H1 (cell line): ENCODE data around the gene EPG5. TPM values are rescaled to one million over a fixed set of nuclear protein-coding genes. Genes with fewer than 3 reads are reported as not detected.

Source experiments
- CTCF ChIA-PET: fragments of 300-600 bp; sonication (Branson Sonifier 250); formaldehyde crosslinking; loops from one replicate; lab custom pipeline; 2021; ENCODE audit not compliant: partially characterized antibody; lab: Charles Lee
- POLR2A ChIA-PET: fragments of 300-600 bp; sonication (Branson Sonifier 250); formaldehyde crosslinking; loops from one replicate; lab custom pipeline; 2021; ENCODE audit warnings: inconsistent platforms; ENCODE audit not compliant: partially characterized antibody; lab: Charles Lee
- DNase-seq, 2 experiments: peaks; one replicate each; pipeline versions ENCODE4 v3.0.0 to v3.0.0-alpha.2; 2010 to 2022; ENCODE audit warnings: low spot score in 2 of 2, low read depth in 1 of 2, mixed read lengths in 1 of 2
- FAIRE-seq: peaks from 2 replicates; lab custom pipeline; 2011; peaks lifted over from hg19 to GRCh38; lab: Jason Lieb, UNC
- H2AFZ ChIP-seq: 2 replicates; pipeline ENCODE4 v1.8.1; 2012; ENCODE audit warnings: low read length, inconsistent platforms
- H2AK5ac ChIP-seq: 2 replicates; pipeline ENCODE4 v1.6.1; 2013; ENCODE audit warnings: low read depth, low read length
- H2BK120ac ChIP-seq: replicated peaks from 2 replicates; pipeline ENCODE3; 2013; ENCODE audit warnings: low read depth, low read length, inconsistent platforms
- H2BK12ac ChIP-seq: 2 replicates; pipeline ENCODE4 v1.6.1; 2013; ENCODE audit warnings: low read depth, low read length
- H2BK15ac ChIP-seq: 2 replicates; pipeline ENCODE4 v1.6.1; 2013; ENCODE audit warnings: low read length
- H2BK20ac ChIP-seq: 2 replicates; pipeline ENCODE4 v1.6.1; 2013; ENCODE audit warnings: low read length
- H2BK5ac ChIP-seq: 2 replicates; pipeline ENCODE4 v1.6.1; 2013; ENCODE audit warnings: low read depth, low read length
- H3K14ac ChIP-seq: 2 replicates; pipeline ENCODE4 v1.6.1; 2013; ENCODE audit warnings: inconsistent platforms; ENCODE audit not compliant: insufficient read length
- H3K18ac ChIP-seq: 2 replicates; pipeline ENCODE4 v1.6.1; 2013; ENCODE audit warnings: low read length; ENCODE audit errors: extremely low read depth
- H3K23ac ChIP-seq: 2 replicates; pipeline ENCODE4 v1.6.1; 2013; ENCODE audit warnings: inconsistent platforms; ENCODE audit not compliant: insufficient read length
- H3K23me2 ChIP-seq: 2 replicates; pipeline ENCODE4 v1.6.1; 2013; ENCODE audit warnings: low read depth, low read length
- H3K27ac ChIP-seq: 2 replicates; pipeline ENCODE4 v1.6.1; 2011; ENCODE audit warnings: low read depth, low read length, inconsistent platforms
- H3K27me3 ChIP-seq, 4 experiments: replicated peaks in 1 of 4; 1 replicate in 1 of 4; 2 replicates in 3 of 4; pipeline versions ENCODE4 v1.6.1 to v1.8.1; 2011 to 2013; ENCODE audit warnings: low read length in 3 of 4, mild to moderate bottlenecking in 3 of 4, inconsistent platforms in 2 of 4, mixed read lengths in 2 of 4, moderate library complexity in 1 of 4; ENCODE audit not compliant: control insufficient read depth in 3 of 4, insufficient read depth in 3 of 4; ENCODE audit errors: extremely low read depth in 1 of 4
- H3K36me3 ChIP-seq, 4 experiments: 2 replicates each; pipeline versions ENCODE4 v1.6.1 to v1.8.1; 2011 to 2013; ENCODE audit warnings: mild to moderate bottlenecking in 4 of 4, low read length in 3 of 4, moderate library complexity in 2 of 4, control low read depth in 1 of 4, inconsistent platforms in 1 of 4; ENCODE audit not compliant: insufficient read depth in 4 of 4, control insufficient read depth in 2 of 4
- H3K4ac ChIP-seq: replicated peaks from 2 replicates; pipeline ENCODE3; 2013; ENCODE audit warnings: low read length, low read depth, mixed read lengths, inconsistent platforms; ENCODE audit not compliant: insufficient read length
- H3K4me1 ChIP-seq, 4 experiments: replicated peaks in 1 of 4; 1 replicate in 1 of 4; 2 replicates in 3 of 4; pipeline versions ENCODE4 v1.6.1 to v1.8.1; 2011 to 2013; ENCODE audit warnings: low read length in 3 of 4, inconsistent platforms in 2 of 4, mixed read lengths in 1 of 4; ENCODE audit not compliant: insufficient read depth in 4 of 4, control insufficient read depth in 3 of 4
- H3K4me2 ChIP-seq, 2 experiments: 2 replicates each; pipeline versions ENCODE4 v1.6.1 to v1.8.1; 2011 to 2013; ENCODE audit warnings: low read depth in 2 of 2, low read length in 2 of 2, control low read depth in 1 of 2, inconsistent platforms in 1 of 2, mild to moderate bottlenecking in 1 of 2; ENCODE audit not compliant: insufficient read depth in 1 of 2
- H3K4me3 ChIP-seq, 4 experiments: fragments of 200-600, 300-600 bp in 1 of 4; sonication (generic), shearing (Covaris generic), sonication (Bioruptor Twin) in 1 of 4; 2 replicates each; pipeline versions ENCODE4 v1.5.1 to v1.8.1; 2011 to 2016; ENCODE audit warnings: low read length in 4 of 4, low read depth in 3 of 4, control low read depth in 2 of 4, inconsistent platforms in 2 of 4, mild to moderate bottlenecking in 2 of 4, mixed read lengths in 1 of 4, moderate library complexity in 1 of 4; ENCODE audit not compliant: insufficient read depth in 2 of 4; ENCODE audit errors: extremely low read depth in 1 of 4
- H3K56ac ChIP-seq: replicated peaks from 2 replicates; pipeline ENCODE3; 2013; ENCODE audit warnings: low read depth, mild to moderate bottlenecking, mixed read lengths, low read length, inconsistent platforms; ENCODE audit not compliant: insufficient read length
- H3K79me1 ChIP-seq: 2 replicates; pipeline ENCODE4 v1.6.1; 2013; ENCODE audit warnings: low read depth, low read length, control low read depth
- H3K79me2 ChIP-seq, 2 experiments: 2 replicates each; pipeline versions ENCODE4 v1.6.1 to v1.8.1; 2012 to 2013; ENCODE audit warnings: low read length in 2 of 2, mild to moderate bottlenecking in 2 of 2, inconsistent platforms in 1 of 2; ENCODE audit not compliant: insufficient read depth in 2 of 2, control insufficient read depth in 1 of 2
- H3K9ac ChIP-seq, 4 experiments: replicated peaks in 1 of 4; 1 replicate in 1 of 4; 2 replicates in 3 of 4; pipeline versions ENCODE4 v1.6.1 to v1.8.1; 2011 to 2013; ENCODE audit warnings: low read depth in 3 of 4, low read length in 3 of 4, control low read depth in 2 of 4, mild to moderate bottlenecking in 2 of 4, moderate library complexity in 2 of 4, inconsistent platforms in 1 of 4; ENCODE audit errors: extremely low read depth in 1 of 4
- H3K9me3 ChIP-seq, 2 experiments: 2 replicates each; pipeline versions ENCODE4 v1.6.1 to v1.8.1; 2012 to 2013; ENCODE audit warnings: mild to moderate bottlenecking in 2 of 2, moderate library complexity in 2 of 2, control low read depth in 1 of 2, inconsistent platforms in 1 of 2, low read depth in 1 of 2, low read length in 1 of 2, mixed read lengths in 1 of 2; ENCODE audit not compliant: insufficient read depth in 2 of 2
- H4K20me1 ChIP-seq, 2 experiments: replicated peaks in 1 of 2; 2 replicates each; pipeline versions ENCODE3 to v1.8.1; 2011 to 2013; ENCODE audit warnings: inconsistent platforms in 2 of 2, low read length in 2 of 2, mild to moderate bottlenecking in 1 of 2; ENCODE audit not compliant: insufficient read depth in 2 of 2, control insufficient read depth in 1 of 2
- H4K5ac ChIP-seq: 2 replicates; pipeline ENCODE4 v1.6.1; 2013; ENCODE audit warnings: low read length, low read depth, mixed read lengths, inconsistent platforms; ENCODE audit not compliant: insufficient read length
- H4K8ac ChIP-seq: 2 replicates; pipeline ENCODE4 v1.8.0; 2013; ENCODE audit warnings: mild to moderate bottlenecking, moderate library complexity, low read length, inconsistent platforms; ENCODE audit not compliant: insufficient read depth; ENCODE audit errors: extremely low read depth
- H4K91ac ChIP-seq: replicated peaks from 2 replicates; pipeline ENCODE3; 2013; ENCODE audit warnings: low read length, mixed read lengths, inconsistent platforms; ENCODE audit not compliant: insufficient read length
- BRCA1 ChIP-seq: IDR thresholded peaks from 2 replicates; pipeline ENCODE4 v1.6.1; 2012; ENCODE audit warnings: low read depth, low read length, improper control_type of control experiment
- CBX8 ChIP-seq: fragments of 300-800, 300-1000 bp; sonication (generic); IDR thresholded peaks from 2 replicates; pipeline ENCODE4 v1.7.1; 2016; ENCODE audit warnings: low read depth, low read length, borderline replicate concordance
- EP300 ChIP-seq, 2 experiments: IDR thresholded peaks; 1 replicate in 1 of 2; 2 replicates in 1 of 2; pipeline ENCODE4 v1.6.1; 2011 to 2012; ENCODE audit warnings: low read depth in 2 of 2, low read length in 2 of 2, mild to moderate bottlenecking in 2 of 2, borderline replicate concordance in 1 of 2, inconsistent platforms in 1 of 2, moderate library complexity in 1 of 2
- RXRA ChIP-seq: IDR thresholded peaks from 2 replicates; pipeline ENCODE4 v1.6.1; 2011; ENCODE audit warnings: low read depth, mild to moderate bottlenecking, low read length, moderate library complexity; ENCODE audit not compliant: insufficient read depth
- SIRT6 ChIP-seq: IDR thresholded peaks from one replicate; pipeline ENCODE4 v1.7.1; 2012; ENCODE audit warnings: low read length, inconsistent platforms
- SP2 ChIP-seq: IDR thresholded peaks from 2 replicates; pipeline ENCODE4 v1.6.1; 2012; ENCODE audit warnings: mild to moderate bottlenecking, low read length, inconsistent platforms
- TAF1 ChIP-seq: IDR thresholded peaks from 2 replicates; pipeline ENCODE4 v1.6.1; 2011; ENCODE audit warnings: mild to moderate bottlenecking, low read depth, low read length
- TAF7 ChIP-seq: optimal IDR thresholded peaks from 2 replicates; pipeline ENCODE3; 2011; ENCODE audit warnings: low read depth, mild to moderate bottlenecking, inconsistent platforms, low read length, moderate library complexity, borderline replicate concordance
- TBP ChIP-seq: IDR thresholded peaks from 2 replicates; pipeline ENCODE4 v1.6.1; 2011; ENCODE audit warnings: low read depth, low read length, improper control_type of control experiment
- WGBS, 2 experiments: shearing (Covaris generic) in 1 of 2; methylation state at CpG; one replicate each; pipeline versions ENCODE4 v1.1.6 to v1.1.7; 2013 to 2015; ENCODE audit warnings: low lambda C conversion rate in 2 of 2, mixed read lengths in 2 of 2, inconsistent platforms in 1 of 2, low coverage in 1 of 2, missing lambda C conversion rate in 1 of 2; ENCODE audit not compliant: insufficient replicate concordance in 2 of 2, insufficient coverage in 1 of 2, insufficient read length in 1 of 2; ENCODE audit errors: extremely low coverage in 1 of 2, missing lambda C conversion rate in 1 of 2; 5-methylcytosine and 5-hydroxymethylcytosine counted together
- polyA plus RNA-seq, 7 experiments: library from polyadenylated mRNA; depleted of rRNA in 3 of 7; stranded (reverse) in 5 of 7; unstranded in 2 of 7; fragments of >200 nt in 5 of 7; fragments of 200-250 nt in 2 of 7; gene quantifications; 1 replicate in 5 of 7; 2 replicates in 1 of 7; 4 replicates in 1 of 7; pipeline versions ENCODE4 v1.2.1 to v1.2.3, GENCODE V29; 2011 to 2013; ENCODE audit warnings: missing spikeins in 2 of 7, mixed read lengths in 2 of 7
- total RNA-seq: library from RNA; stranded (reverse); fragmentation: NEBNext Ultra II Directional; extraction: Animal tissue kit (Norgen Biotek cat#: 25700); gene quantifications from 2 replicates; pipeline ENCODE4 v1.2.1, GENCODE V29; 2021
- TF ChIP-seq, protein P1 (sequence below), 3 experiments: IDR thresholded peaks; 1 replicate in 2 of 3; 2 replicates in 1 of 3; pipeline versions ENCODE4 v1.5.1 to v1.6.1; 2011; ENCODE audit warnings: low read length in 3 of 3, mild to moderate bottlenecking in 3 of 3, inconsistent platforms in 2 of 3, low read depth in 1 of 3, moderate library complexity in 1 of 3; ENCODE audit not compliant: insufficient read depth in 1 of 3; ENCODE audit errors: control extremely low read depth in 1 of 3

EPG5 gene
- total and polyA plus RNA-seq, 2 of the 8 experiments (the other 6 are each of a cell fraction or from before 2014, with no cell fraction given): 14.1 to 18.3 TPM

DNA sequence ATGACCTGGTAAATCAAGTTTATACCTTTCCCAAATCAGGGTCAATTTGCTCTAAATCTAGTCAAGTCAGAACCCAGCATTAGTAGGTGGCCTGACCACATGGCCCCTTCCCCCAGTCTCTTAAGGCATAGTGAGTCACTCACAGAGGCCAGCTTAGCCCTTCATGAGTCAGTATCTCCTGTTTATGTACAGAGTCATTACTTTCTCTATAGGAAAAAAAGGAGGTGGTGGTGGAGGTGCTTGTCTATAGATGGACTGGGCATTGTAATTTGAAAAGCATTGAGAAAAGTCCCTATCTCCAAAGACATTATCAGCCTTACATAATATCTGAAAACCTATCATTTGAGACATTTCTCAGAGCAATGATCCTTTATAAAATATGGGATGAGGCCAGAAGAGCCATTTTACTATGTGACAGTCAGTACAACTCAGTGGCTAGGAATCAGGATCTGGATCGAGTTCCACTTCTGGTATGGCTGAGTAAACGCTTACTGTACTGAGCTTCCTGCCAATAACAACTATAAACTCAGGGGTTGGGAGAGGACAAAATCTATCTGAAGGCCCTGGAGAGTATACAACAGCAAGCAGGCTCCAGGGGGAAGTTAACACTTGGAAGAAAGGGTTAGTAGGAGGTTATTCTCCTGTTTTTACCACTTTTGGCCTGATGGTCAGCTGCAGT, 164.2 kb downstream of the EPG5 start:
- CTCF ChIA-PET: no interaction called here
- H3K9me3 ChIP-seq: peaks cover 16 to 21% of the 10 kb centered on the region in 2 experiments; a peak in 3 of 4 replicates
- H4K8ac ChIP-seq: no peak overlapping the region
- no peak overlapping the region for H3K23ac ChIP-seq
- no peaks in the 10 kb centered on the region for H3K23me2 ChIP-seq
- no peak overlapping the region for H2AFZ ChIP-seq
- peaks cover 0 to 8% (median 4%) of the 10 kb centered on the region in 4 experiments; a peak in 6 of 7 replicates for H3K4me1 ChIP-seq
- H4K91ac ChIP-seq: no peak overlapping the region
- H2BK12ac ChIP-seq: no peak overlapping the region
- H2BK15ac ChIP-seq: no peak overlapping the region
- H3K14ac ChIP-seq: no peak overlapping the region
- TF ChIP-seq SP2: no peak
- TF ChIP-seq, protein P1, sequence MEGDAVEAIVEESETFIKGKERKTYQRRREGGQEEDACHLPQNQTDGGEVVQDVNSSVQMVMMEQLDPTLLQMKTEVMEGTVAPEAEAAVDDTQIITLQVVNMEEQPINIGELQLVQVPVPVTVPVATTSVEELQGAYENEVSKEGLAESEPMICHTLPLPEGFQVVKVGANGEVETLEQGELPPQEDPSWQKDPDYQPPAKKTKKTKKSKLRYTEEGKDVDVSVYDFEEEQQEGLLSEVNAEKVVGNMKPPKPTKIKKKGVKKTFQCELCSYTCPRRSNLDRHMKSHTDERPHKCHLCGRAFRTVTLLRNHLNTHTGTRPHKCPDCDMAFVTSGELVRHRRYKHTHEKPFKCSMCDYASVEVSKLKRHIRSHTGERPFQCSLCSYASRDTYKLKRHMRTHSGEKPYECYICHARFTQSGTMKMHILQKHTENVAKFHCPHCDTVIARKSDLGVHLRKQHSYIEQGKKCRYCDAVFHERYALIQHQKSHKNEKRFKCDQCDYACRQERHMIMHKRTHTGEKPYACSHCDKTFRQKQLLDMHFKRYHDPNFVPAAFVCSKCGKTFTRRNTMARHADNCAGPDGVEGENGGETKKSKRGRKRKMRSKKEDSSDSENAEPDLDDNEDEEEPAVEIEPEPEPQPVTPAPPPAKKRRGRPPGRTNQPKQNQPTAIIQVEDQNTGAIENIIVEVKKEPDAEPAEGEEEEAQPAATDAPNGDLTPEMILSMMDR (IDR thresholded peaks at IDR 0.05; ENCODE audit: control extremely low read depth in 1 of 3, insufficient read depth in 1 of 3, low read depth in 1 of 3, low read length in 3 of 3): no peak
- TF ChIP-seq TAF1: no peak
- TF ChIP-seq TAF7: no peak
- no peak for TF ChIP-seq SIRT6
- no peak for TF ChIP-seq RXRA
- no peak for TF ChIP-seq EP300 (IDR thresholded peaks at IDR 0.05; ENCODE audit: borderline replicate concordance in 1 of 2, low read depth in 2 of 2, low read length in 2 of 2)
- TF ChIP-seq CBX8: no peak
- no peak for TF ChIP-seq BRCA1
- no peak for TF ChIP-seq TBP
- no peak overlapping the region for H2BK120ac ChIP-seq
- H2BK20ac ChIP-seq: no peak overlapping the region
- no peak overlapping the region for H3K18ac ChIP-seq
- FAIRE-seq (no peak), DNase-seq (no peak)
- no peaks in the 10 kb centered on the region for H3K27me3 ChIP-seq
- H3K4me3 ChIP-seq: no peak overlapping the region
- no peaks in the 10 kb centered on the region for H3K36me3 ChIP-seq
- H4K20me1 ChIP-seq: no peaks in the 10 kb centered on the region
- no peaks in the 10 kb centered on the region for H3K79me1 ChIP-seq
- no peak overlapping the region for H3K4ac ChIP-seq
- no peak overlapping the region for H3K4me2 ChIP-seq
- 94% methylated on average over 2 of the region's 2 CpGs; no CpG with 5 or more reads in 1 of the 2 experiments for WGBS, 2 experiments
- no peak overlapping the region for H3K56ac ChIP-seq
- no peaks in the 10 kb centered on the region for H3K79me2 ChIP-seq
- no peak overlapping the region for H4K5ac ChIP-seq
- no peak overlapping the region for H2BK5ac ChIP-seq
- POLR2A ChIA-PET: no interaction called here
- H3K27ac ChIP-seq: no peak overlapping the region
- no peak overlapping the region for H3K9ac ChIP-seq
- no peak overlapping the region for H2AK5ac ChIP-seq
